COLO668 (cell line): ENCODE results near the gene OAF.
"Not testable (repeated sequence)": the region's sequence is repeated elsewhere in the genome, so short reads cannot be mapped to it uniquely, and the experiment has no call there.

ENCODE experiments used
- DNase-seq: peaks from one replicate; lab custom pipeline; 2025; ENCODE audit not compliant: unreplicated experiment; lab: John Stamatoyannopoulos, UW

OAF gene

DNA sequence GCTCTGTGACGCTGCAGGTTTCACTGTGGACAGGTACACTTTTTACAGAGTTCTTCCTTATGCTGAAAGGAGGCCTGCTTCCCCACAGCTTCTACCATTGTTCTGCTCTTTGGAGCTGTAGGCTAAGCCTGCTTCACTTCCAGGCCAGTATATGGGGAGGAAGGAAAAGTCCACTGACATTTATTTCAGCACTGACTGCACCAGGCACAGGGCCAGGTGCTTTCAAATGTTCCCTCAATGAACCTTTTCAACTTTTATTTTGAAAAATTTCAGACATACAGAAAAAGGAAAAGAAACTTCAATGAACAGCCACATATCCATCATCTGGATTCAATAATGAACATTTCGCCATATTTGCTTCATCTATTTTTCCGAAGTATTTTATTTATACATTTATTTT, 51.1 kb downstream of the OAF start:
- DNase-seq, result no peak

DNA sequence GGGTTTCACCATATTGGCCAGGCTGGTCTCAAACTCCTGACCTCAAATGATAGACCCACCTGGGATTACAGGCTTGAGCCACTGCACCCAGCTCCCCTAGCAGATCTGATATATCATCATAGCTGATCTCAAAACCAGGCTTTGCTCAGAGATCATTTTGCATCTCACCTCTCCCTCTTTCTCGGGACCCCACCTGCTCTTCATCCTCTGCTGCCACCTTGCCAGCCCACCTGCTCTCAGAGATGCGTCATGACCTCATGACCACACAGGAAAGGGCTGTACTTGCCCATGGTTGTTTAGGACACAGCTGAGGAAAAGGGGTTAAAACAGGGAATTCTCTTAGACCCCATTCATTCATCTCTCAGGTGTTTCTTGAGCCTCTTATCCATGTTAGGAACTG, 56.5 kb downstream of the OAF start:
- DNase-seq, result no peak

DNA sequence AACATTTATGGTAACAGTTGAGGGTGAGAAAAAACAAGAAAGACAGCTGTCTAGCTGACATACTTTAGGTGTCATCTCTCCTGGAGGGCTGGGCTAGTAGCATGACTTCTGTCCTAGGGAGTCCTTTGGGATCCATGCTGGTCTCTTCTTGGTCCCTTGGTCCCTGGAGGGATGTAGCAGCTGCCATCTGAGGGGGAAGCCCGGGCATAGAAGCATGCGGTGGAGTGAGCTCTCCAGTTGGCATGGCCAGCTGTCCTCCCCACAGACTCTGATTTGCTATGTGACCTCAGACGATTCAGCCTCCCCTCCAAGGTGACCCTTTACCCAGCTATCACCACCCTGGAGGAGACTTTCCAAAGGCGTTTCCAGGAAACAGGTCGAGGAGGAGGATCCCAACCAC, 57.9 kb downstream of the OAF start:
- DNase-seq, result no peak

DNA sequence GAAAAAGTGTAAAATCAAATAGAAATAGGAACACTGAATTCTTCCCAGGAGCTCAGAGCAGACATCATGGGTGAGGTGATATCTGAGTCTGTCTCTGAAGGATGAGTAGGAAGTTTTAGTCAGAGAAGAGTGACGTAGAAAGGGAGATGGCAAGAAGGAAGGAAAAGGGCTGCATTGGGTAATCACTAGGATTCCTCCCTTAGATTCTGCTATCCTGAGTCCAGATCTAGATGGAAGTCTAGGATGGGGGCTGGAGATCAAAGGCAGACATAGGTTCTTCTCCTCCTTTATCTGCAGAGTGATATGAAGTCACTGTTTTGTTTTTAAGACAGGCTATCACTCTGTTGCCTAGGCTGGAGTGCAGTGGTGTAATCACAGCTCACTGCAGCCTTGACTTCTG, 59.6 kb downstream of the OAF start:
- no peak for DNase-seq

DNA sequence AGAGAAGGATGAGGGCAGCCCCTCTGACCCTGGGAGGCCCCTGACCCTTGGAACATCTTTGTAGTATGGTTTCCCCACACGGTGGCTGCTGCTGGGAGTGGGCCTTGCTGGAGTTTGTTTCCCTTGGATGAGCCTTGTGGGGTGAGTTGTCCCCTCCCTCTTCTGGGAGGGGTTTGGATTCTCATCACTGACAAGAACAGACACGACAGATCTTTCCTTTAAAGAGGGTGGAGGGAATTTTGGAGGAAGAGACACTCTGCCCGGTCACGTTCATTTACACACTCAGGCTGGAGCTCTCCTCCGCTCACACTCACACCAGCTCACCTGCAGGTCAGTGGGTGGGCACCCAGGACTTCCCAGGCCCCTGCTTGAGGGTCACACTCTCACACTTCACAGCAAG, 60.8 kb downstream of the OAF start:
- no peak for DNase-seq

DNA sequence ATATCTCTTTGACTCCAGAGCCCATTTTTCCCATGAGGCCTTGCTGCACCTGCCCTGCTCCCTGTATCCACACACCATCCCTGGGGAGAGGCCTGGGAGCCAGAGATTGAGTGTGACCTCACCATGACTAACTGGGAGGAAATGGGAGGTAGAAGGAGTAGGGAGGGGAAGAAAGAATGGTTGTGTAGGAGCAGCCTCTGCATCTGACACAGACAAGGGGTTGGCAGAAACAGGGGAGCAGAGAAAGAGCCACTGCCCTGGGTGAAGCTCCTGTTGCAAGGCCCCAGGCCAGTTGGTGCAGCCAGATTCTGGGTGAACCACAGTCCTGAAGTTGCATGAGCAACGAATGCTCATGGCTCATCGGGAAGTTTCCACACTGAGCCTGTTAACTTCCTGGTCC, 61.5 kb downstream of the OAF start:
- DNase-seq, result no peak

DNA sequence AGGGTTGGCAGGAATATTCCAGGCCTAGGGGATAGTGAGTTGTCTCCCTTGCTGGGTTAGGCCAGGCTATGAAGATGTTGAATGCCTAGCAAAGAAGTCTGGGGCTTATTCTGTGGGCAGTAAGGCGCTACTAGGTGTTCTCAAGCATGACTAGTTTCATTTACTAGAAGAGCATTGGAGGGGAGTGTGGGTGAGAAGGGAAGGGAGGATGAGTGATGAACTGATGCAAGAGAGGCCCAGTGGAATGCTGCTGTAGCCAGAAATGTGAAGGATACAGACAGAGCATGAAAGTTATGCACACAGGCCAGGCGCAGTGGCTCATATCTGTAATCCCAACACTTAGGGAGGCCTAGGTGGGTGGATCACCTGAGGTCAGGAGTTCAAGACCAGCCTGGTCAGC, 62.6 kb downstream of the OAF start:
- DNase-seq, result no peak

DNA sequence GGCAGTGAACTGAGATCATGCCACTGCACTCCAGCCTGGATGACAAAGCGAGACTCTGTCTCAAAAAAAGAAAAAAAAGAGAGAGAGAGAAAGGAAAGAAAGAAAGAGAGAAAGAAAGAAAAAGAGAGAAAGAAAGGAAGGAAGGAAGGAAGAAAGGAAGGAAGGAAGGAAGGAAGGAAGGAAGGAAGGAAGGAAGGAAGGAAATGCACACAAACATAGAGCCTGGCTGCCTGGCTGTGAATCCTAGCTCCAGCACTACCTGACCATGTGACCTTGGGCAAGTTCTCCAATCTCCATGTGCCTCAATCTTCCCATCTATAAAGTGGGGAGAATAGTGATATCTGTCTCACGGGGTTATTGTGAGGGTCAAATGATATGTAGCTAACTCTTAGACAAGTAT, 63.1 kb downstream of the OAF start:
- DNase-seq, result not testable (repeated sequence)

DNA sequence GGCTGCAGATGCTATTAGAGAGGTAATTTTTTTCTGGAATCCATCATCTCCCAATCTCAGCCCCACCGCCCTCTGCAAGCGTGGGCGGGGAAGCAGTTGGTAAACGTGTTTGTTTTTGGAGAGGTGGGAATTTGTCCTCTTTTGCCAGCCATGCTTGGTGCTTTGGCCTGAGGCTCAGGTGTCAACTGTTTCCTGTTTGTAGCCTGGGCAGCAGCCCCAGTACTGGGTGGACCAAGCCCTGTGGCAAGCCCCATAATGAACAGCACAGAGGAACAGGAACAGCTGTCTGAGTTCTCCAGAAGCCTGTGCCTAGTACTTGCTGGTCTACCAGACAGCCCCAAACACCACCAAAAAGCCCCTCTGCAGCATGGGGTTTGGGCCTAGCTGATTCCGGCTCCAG, 68.7 kb downstream of the OAF start:
- no peak for DNase-seq
